ENCODE data around the gene BAG3. TPM values are rescaled to one million over a fixed set of nuclear protein-coding genes. Genes with fewer than 3 reads are reported as not detected.
A peak's percentile ranks its signal among the peaks of the same experiment; 100 is the strongest.

BAG3 gene
- total and polyA plus RNA-seq, 9 of the 15 experiments (the other 6 are each of a cell fraction or from before 2014, with no cell fraction given) = 2.6 to 27.4 (median 7.2) TPM

- TF ChIP-seq HOXB6 (CRISPR knock-in tag; IDR thresholded peaks at IDR 0.05; ENCODE audit: borderline replicate concordance) = no peak
- no peak for TF ChIP-seq ZNF12 (CRISPR knock-in tag; IDR thresholded peaks at IDR 0.05)
- TF ChIP-seq CUX1 (CRISPR knock-in tag; IDR thresholded peaks at IDR 0.05) = no peak
- no peak for TF ChIP-seq SETDB1 (IDR thresholded peaks at IDR 0.05; ENCODE audit: low read length)
- no peak for TF ChIP-seq CTCF (IDR thresholded peaks at IDR 0.05 in 2 of 3, conservative IDR thresholded peaks at IDR 0.05 in 1 of 3; ENCODE audit: insufficient read depth in 2 of 3, low read depth in 1 of 3, low read length in 3 of 3)
- TF ChIP-seq HDAC2 (IDR thresholded peaks at IDR 0.05) = no peak
- no peak for TF ChIP-seq ELF2 (CRISPR knock-in tag; IDR thresholded peaks at IDR 0.05)
- TF ChIP-seq DNMT1 (IDR thresholded peaks at IDR 0.05) = no peak
- no peak for TF ChIP-seq SMARCE1 (IDR thresholded peaks at IDR 0.05)
- TF ChIP-seq ZNF785 (CRISPR knock-in tag; IDR thresholded peaks at IDR 0.05) = no peak
- TF ChIP-seq MXI1 (IDR thresholded peaks at IDR 0.05; ENCODE audit: low read depth, low read length) = no peak
- TF ChIP-seq SRSF3 (IDR thresholded peaks at IDR 0.05; ENCODE audit: insufficient read depth, low read length) = no peak
- TF ChIP-seq, protein P1, sequence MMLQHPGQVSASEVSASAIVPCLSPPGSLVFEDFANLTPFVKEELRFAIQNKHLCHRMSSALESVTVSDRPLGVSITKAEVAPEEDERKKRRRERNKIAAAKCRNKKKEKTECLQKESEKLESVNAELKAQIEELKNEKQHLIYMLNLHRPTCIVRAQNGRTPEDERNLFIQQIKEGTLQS (IDR thresholded peaks at IDR 0.05) = no peak
- TF ChIP-seq, protein P1 (CRISPR knock-in tag; conservative IDR thresholded peaks at IDR 0.05) = no peak
- no peak for TF ChIP-seq RERE (CRISPR knock-in tag; IDR thresholded peaks at IDR 0.05; ENCODE audit: borderline replicate concordance)
- TF ChIP-seq ZNF76 (CRISPR knock-in tag; IDR thresholded peaks at IDR 0.05; ENCODE audit: borderline replicate concordance) = peak; percentile 58; the same call in 1 of the 2 replicates
- no peak for TF ChIP-seq SREBF1 (IDR thresholded peaks at IDR 0.05; ENCODE audit: borderline replicate concordance, low read depth, low read length)
These were observed 74.3 kb downstream of the BAG3 start (continued) for GRCh38 chr10:119725517-119725827.
